Lower leg skin (tissue), 4 donors: Measurements from ENCODE around the gene BARX2. TPM values are rescaled to one million over a fixed set of nuclear protein-coding genes. Genes with fewer than 3 reads are reported as not detected.

Experiments
- DNase-seq, 2 donors: peaks; one replicate each; pipeline ENCODE4 v3.0.0-alpha.2; 2019; ENCODE audit warnings: low spot score in 2 of 2
- H3K4me3 ChIP-seq: fragments of 200-600 bp; sonication (generic); 2 replicates; pipeline ENCODE4 v1.5.1; 2017; ENCODE audit warnings: mild to moderate bottlenecking, low read depth; ENCODE audit not compliant: poor library complexity, severe bottlenecking
- CTCF ChIP-seq, 3 donors: fragments of 450-650 bp; IDR thresholded peaks; one replicate each; pipeline ENCODE4 v1.5.1; 2016; ENCODE audit warnings: antibody characterized with exemption in 3 of 3, mild to moderate bottlenecking in 3 of 3, moderate library complexity in 2 of 3
- POLR2A ChIP-seq, 2 donors: fragments of 450-650 bp; IDR thresholded peaks; one replicate each; pipeline ENCODE4 v1.6.1; 2016 to 2017; ENCODE audit warnings: antibody characterized with exemption in 2 of 2, mild to moderate bottlenecking in 1 of 2, moderate library complexity in 1 of 2
- WGBS, 2 donors: methylation state at CpG; one replicate each; pipeline ENCODE4 v1.1.5; 2018; 5-methylcytosine and 5-hydroxymethylcytosine counted together
- intact Hi-C: fragments of 100-400 bp; cut with DNase I; formaldehyde crosslinking; loops from one replicate; pipeline ENCODE4 v1.15.0; 2023; ENCODE audit warnings: low total_unique reads
- total RNA-seq, 4 donors: library from RNA; depleted of rRNA; stranded (reverse); fragments of >200 nt; gene quantifications; one replicate each; pipeline ENCODE4 v1.1.0, GENCODE V29; 2016

Gene BARX2
- total RNA-seq, 4 donors from 2014 or later: 9.4 to 31.1 (median 14.1) TPM

GRCh38 chr11:129391360-129391759 is 15.7 kb downstream of the BARX2 start:
- intact Hi-C loops: no loop called here
- WGBS, 2 donors: 41 to 43% methylated on average over 5 of the region's 5 CpGs
- TF ChIP-seq POLR2A (IDR thresholded peaks at IDR 0.05) (no peak), CTCF (IDR thresholded peaks at IDR 0.05) (no peak)
- no peak for DNase-seq
- H3K4me3 ChIP-seq: no peak overlapping the region

- no peak for TF ChIP-seq POLR2A (IDR thresholded peaks at IDR 0.05)
- no peak for TF ChIP-seq CTCF (IDR thresholded peaks at IDR 0.05)
- no peak for DNase-seq
- intact Hi-C loops: no loop called here
- no peak overlapping the region for H3K4me3 ChIP-seq
- WGBS, 2 donors: 56 to 59% methylated on average over 6 of the region's 6 CpGs
Observed at GRCh38 chr11:129391821-129392220, 16.2 kb downstream of the BARX2 start.

- no peak for DNase-seq
- no peak overlapping the region for H3K4me3 ChIP-seq
- TF ChIP-seq POLR2A (IDR thresholded peaks at IDR 0.05) (no peak), CTCF (IDR thresholded peaks at IDR 0.05) (no peak)
- intact Hi-C loops: no loop called here
- WGBS, 2 donors: 86 to 88% methylated on average over 1 of the region's 1 CpG
Observed at GRCh38 chr11:129392995-129393394, 17.3 kb downstream of the BARX2 start.

DNA sequence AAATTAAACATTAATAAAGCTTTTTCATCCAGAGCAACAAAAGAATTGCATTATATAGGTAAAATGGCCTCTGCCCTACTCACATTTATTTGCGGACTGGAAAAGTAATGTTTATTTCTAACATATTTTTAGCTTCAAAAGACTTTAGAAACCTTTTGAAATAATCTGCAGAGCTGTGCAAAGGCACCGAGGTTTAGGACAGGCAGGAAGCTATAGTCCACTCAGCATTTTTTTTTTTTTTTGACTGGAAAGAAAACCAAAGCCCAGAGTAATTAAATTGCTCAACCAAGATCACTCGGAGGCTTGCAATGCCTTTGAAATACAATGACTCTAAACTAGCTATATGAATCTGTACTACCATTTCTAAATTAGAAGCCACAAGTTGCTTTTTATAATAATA is 19.1 kb downstream of the BARX2 start:
- WGBS, 2 donors: 70 to 71% methylated on average over 3 of the region's 3 CpGs

GRCh38 chr11:129395432-129395831 is 19.8 kb downstream of the BARX2 start:
- TF ChIP-seq CTCF (IDR thresholded peaks at IDR 0.05): no peak
- TF ChIP-seq POLR2A (IDR thresholded peaks at IDR 0.05): no peak
- intact Hi-C loops: no loop called here
- no peak for DNase-seq
- H3K4me3 ChIP-seq: no peak overlapping the region
- 43 to 61% methylated on average over 9 of the region's 9 CpGs for WGBS, 2 donors

More for the DNA sequence above, 19.1 kb downstream of the BARX2 start:
- DNase-seq: no peak
- TF ChIP-seq POLR2A (IDR thresholded peaks at IDR 0.05): no peak
- H3K4me3 ChIP-seq: no peak overlapping the region
- intact Hi-C loops: no loop called here

GRCh38 chr11:129395883-129396282 is 20.2 kb downstream of the BARX2 start:
- H3K4me3 ChIP-seq: no peak overlapping the region
- no peak for TF ChIP-seq POLR2A (IDR thresholded peaks at IDR 0.05)
- no peak for TF ChIP-seq CTCF (IDR thresholded peaks at IDR 0.05)
- WGBS, 2 donors: 76 to 79% methylated on average over 7 of the region's 7 CpGs
- no peak for DNase-seq
- intact Hi-C loops: no loop called here
